ENCODE measurements around the gene WDR91. TPM values are rescaled to one million over a fixed set of nuclear protein-coding genes. Genes with fewer than 3 reads are reported as not detected.
A peak's percentile ranks its signal among the peaks of the same experiment; 100 is the strongest.

WDR91 gene
- polyA plus RNA-seq, 6 donors from 2014 or later, result 2.3 to 5.8 (median 4.5) TPM

DNA sequence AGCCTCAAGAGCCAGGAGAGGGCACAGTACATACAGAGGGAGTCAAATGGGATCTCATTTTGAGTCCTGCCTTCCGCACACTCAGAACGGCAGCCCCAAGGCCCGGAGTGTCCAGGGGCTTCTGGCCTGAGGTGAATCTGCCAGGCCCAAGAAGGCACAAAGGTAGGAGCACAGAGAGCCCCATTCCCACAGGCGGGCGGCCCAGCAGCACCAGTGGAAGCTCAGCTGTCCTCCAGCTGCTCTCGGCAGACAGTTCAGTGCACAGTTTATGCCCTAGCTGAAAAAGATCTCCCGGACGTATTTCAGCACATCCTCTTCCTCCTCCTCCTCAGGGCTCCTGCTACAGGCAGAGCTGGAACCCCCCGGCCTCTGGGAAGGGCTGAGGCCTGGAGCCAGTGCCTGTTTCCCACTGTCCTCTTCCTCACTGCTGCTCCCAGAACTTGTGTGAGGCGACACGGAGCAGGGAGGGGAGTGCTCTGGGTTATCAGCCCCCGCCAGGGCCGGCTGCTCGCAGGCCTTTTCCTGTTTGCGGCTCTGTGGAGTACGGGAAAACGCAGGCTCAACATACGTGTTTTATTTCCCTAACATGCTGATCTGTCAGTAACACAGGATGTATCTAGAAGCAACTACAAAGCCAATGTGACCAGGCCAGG, 44.9 kb downstream of the WDR91 start:
- H3K9me3 Mint-ChIP-seq, result peaks cover 0 to 4% (median 0%) of the 10 kb centered on the region in 7 donors
- DNase-seq (no peak), ATAC-seq (ENCODE audit: low read depth in 2 of 2) (no peak)
- peaks cover 38 to 71% (median 49%) of the 10 kb centered on the region in 3 donors for H3K4me1 Mint-ChIP-seq
- H3K27ac Mint-ChIP-seq, result peak overlapping the region in 5 of 6 donors; percentile 40 to 90 (median 56)
- H3K36me3 Mint-ChIP-seq, result peaks cover 0 to 5% of the 10 kb centered on the region in 2 donors
- H3K27me3 Mint-ChIP-seq, result no peaks in the 10 kb centered on the region
- peak overlapping the region in 2 of 8 donors; percentile 44 to 90 for H3K4me3 Mint-ChIP-seq

DNA sequence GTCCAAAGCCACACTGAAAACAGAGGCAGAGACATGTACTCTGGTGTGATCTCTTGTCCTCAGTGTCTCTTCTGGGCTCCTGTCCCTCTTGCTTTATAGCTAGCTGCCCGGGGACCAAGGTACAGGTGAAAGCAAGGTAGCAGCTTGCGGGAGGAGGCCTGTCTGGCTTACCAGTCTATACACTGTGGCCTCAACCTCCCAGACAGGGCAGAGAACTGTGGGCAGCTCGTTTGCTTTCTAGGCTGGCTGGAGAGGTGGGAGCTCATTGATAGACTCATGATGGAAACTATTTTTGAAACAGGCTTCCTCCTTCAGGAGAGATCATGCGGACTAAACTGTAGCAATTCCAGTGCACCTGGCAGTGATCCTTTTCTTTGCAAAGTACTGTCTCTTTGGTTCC, 45.5 kb downstream of the WDR91 start:
- Mint-ChIP-seq H3K4me1 (peaks cover 44 to 71% (median 53%) of the 10 kb centered on the region in 3 donors), H3K27ac (peak overlapping the region in 3 of 6 donors; percentile 54 to 75 (median 69)), H3K27me3 (no peaks in the 10 kb centered on the region), H3K36me3 (peaks cover 0 to 5% of the 10 kb centered on the region in 2 donors), H3K4me3 (no peak overlapping the region), H3K9me3 (peaks cover 0 to 4% (median 0%) of the 10 kb centered on the region in 7 donors)
- DNase-seq (no peak), ATAC-seq (ENCODE audit: low read depth in 2 of 2) (no peak)

DNA sequence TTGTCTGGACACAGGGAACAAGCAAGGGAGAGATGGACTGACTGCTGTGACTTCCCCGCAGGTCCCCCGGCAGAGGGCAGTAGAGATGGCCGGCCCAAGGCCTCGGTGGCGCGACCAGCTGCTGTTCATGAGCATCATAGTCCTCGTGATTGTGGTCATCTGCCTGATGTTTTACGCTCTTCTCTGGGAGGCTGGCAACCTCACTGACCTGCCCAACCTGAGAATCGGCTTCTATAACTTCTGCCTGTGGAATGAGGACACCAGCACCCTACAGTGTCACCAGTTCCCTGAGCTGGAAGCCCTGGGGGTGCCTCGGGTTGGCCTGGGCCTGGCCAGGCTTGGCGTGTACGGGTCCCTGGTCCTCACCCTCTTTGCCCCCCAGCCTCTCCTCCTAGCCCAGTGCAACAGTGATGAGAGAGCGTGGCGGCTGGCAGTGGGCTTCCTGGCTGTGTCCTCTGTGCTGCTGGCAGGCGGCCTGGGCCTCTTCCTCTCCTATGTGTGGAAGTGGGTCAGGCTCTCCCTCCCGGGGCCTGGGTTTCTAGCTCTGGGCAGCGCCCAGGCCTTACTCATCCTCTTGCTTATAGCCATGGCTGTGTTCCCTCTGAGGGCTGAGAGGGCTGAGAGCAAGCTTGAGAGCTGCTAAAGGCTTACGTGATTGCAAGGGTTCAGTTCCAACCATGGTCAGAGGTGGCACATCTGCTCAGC, 46.8 kb downstream of the WDR91 start:
- peaks cover 0 to 4% (median 0%) of the 10 kb centered on the region in 7 donors for H3K9me3 Mint-ChIP-seq
- H3K4me1 Mint-ChIP-seq, result peaks cover 48 to 79% (median 60%) of the 10 kb centered on the region in 3 donors
- H3K27ac Mint-ChIP-seq, result peak overlapping the region in 4 of 6 donors; percentile 47 to 69 (median 53)
- H3K36me3 Mint-ChIP-seq, result peaks cover 0 to 5% of the 10 kb centered on the region in 2 donors
- H3K27me3 Mint-ChIP-seq, result no peaks in the 10 kb centered on the region
- DNase-seq (no peak), ATAC-seq (ENCODE audit: low read depth in 2 of 2) (no peak)
- H3K4me3 Mint-ChIP-seq, result no peak overlapping the region

DNA sequence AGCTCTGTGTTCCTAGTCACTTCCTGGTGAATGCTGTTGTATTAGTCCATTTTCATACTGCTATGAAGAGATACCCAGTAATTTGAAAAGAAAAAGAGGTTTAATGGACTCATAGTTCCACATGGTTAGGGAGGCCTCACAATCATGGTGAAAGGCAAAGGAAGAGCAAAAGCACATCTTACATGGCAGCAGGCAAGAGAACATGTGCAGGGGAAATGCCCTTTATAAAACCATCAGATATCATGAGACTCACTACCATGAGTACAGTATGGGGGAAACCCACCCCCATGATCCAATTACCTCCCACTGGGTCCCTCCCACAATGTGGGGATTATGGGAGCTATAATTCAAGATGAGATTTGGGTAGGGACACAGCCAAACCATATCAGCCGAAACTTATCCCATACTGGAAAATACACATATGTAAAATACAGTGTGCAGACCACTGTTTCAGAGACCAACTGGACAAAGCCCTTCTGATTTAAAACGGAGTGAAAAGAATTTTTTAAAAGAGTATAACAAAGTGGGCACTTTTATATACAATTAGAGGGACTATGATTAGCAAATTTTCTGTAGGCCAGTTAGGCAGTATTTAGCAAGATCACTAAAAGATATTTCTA, 48.8 kb downstream of the WDR91 start:
- Mint-ChIP-seq H3K4me3 (peak overlapping the region in 1 of 8 donors; percentile 52), H3K27me3 (no peaks in the 10 kb centered on the region), H3K4me1 (peaks cover 42 to 69% (median 56%) of the 10 kb centered on the region in 3 donors), H3K36me3 (peaks cover 0 to 11% of the 10 kb centered on the region in 2 donors), H3K9me3 (peaks cover 0 to 4% (median 0%) of the 10 kb centered on the region in 7 donors), H3K27ac (peak overlapping the region in 4 of 6 donors; percentile 62 to 86 (median 78))
- ATAC-seq (ENCODE audit: low read depth in 2 of 2) (no peak), DNase-seq (no peak)

DNA sequence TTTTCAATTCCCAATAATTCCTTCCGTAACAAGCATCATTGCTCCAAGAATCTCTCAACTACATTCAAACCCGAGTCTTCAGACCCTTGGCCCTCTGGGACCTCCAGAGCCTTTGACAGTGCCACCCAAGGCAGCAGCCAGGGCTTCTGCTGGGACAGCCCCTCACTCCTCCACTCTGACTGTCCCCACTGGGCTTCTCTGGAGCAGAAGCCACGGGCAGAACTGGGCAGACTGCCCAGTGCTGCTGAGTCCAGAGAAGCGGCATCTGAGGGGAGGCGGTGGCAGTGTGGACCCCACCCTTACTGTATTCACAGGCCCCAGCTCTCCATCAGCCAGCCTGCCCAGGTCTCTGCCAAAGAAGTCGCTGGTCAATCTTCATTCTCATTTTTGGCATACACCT, 49.7 kb downstream of the WDR91 start:
- Mint-ChIP-seq H3K27ac (peak overlapping the region in 5 of 6 donors; percentile 33 to 87 (median 81)), H3K4me1 (peaks cover 45 to 69% (median 55%) of the 10 kb centered on the region in 3 donors), H3K4me3 (peak overlapping the region in 7 of 8 donors; percentile 5 to 77 (median 56)), H3K27me3 (no peaks in the 10 kb centered on the region), H3K9me3 (peaks cover 2 to 9% (median 5%) of the 10 kb centered on the region in 7 donors), H3K36me3 (peaks cover 7 to 19% of the 10 kb centered on the region in 2 donors)
- ATAC-seq (ENCODE audit: low read depth in 2 of 2) (no peak), DNase-seq (no peak)

DNA sequence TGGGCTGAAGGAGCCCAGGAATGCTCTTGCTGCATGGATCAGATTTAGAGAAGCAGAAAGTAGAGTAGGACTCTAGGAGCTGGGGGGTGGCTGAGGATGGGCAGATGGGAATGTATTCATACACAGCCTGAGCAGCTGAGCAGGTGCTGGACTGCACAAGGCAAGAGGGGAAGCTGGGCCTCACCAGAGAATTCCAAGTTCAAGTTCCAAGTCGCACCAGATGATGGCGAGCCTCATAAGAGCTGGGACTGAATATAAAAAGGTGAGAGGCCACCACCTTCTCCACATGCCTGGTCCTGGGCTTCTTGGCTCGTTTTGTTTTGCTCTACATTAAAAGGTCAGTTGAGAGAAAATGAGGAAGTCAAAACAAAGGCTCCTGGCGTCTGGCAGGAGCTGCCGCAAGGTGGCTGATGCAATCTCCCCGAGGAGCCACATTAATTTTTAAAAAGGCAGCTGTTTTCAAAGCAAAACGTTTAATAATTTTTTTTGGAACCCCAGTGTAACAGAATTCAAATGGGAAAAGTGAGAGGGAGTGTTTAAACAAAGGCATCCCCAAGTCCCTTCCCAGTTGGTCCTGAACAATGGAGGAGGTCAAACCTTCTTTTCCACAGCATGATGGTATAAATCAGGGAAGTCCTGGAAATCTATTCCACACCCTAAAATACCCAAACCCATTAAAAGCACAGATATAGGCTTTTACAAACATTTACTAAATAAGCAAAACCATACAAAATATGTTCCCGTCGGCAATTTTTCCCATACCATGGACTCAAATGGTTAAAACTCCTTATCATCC, 50.3 kb downstream of the WDR91 start:
- Mint-ChIP-seq H3K36me3 (peaks cover 13 to 25% of the 10 kb centered on the region in 2 donors), H3K4me1 (peaks cover 45 to 71% (median 53%) of the 10 kb centered on the region in 3 donors), H3K9me3 (peaks cover 6 to 15% (median 11%) of the 10 kb centered on the region in 7 donors), H3K27me3 (no peaks in the 10 kb centered on the region), H3K4me3 (peak overlapping the region; percentile 30 to 87 (median 71)), H3K27ac (peak overlapping the region; percentile 51 to 87 (median 77))
- DNase-seq (peak; percentile 25), ATAC-seq (ENCODE audit: low read depth in 2 of 2) (peak; percentile 78 to 83)

GRCh38 chr7:135160098-135160857, 51.0 kb downstream of the WDR91 start:
- Mint-ChIP-seq H3K9me3 (peaks cover 8 to 21% (median 18%) of the 10 kb centered on the region in 7 donors), H3K27me3 (no peaks in the 10 kb centered on the region), H3K4me1 (peaks cover 45 to 67% (median 56%) of the 10 kb centered on the region in 3 donors), H3K27ac (peak overlapping the region; percentile 46 to 90 (median 78)), H3K4me3 (peak overlapping the region; percentile 30 to 87 (median 67)), H3K36me3 (peaks cover 18 to 26% of the 10 kb centered on the region in 2 donors)
- ATAC-seq (ENCODE audit: low read depth in 2 of 2) (peak; percentile 5 to 24), DNase-seq (no peak)

- H3K36me3 Mint-ChIP-seq, result peaks cover 26 to 29% of the 10 kb centered on the region in 2 donors
- H3K27ac Mint-ChIP-seq, result peak overlapping the region in 3 of 6 donors; percentile 65 to 90 (median 86)
- DNase-seq (no peak), ATAC-seq (ENCODE audit: low read depth in 2 of 2) (no peak)
- no peaks in the 10 kb centered on the region for H3K27me3 Mint-ChIP-seq
- H3K4me1 Mint-ChIP-seq, result peaks cover 51 to 71% (median 64%) of the 10 kb centered on the region in 3 donors
- H3K4me3 Mint-ChIP-seq, result peak overlapping the region in 4 of 8 donors; percentile 2 to 69 (median 60)
- peaks cover 10 to 28% (median 26%) of the 10 kb centered on the region in 7 donors for H3K9me3 Mint-ChIP-seq
Measured at GRCh38 chr7:135159359-135160085, 51.8 kb downstream of the WDR91 start.

- peak overlapping the region in 2 of 8 donors; percentile 1 to 62 for H3K4me3 Mint-ChIP-seq
- no peaks in the 10 kb centered on the region for H3K27me3 Mint-ChIP-seq
- H3K27ac Mint-ChIP-seq, result peak overlapping the region in 4 of 6 donors; percentile 39 to 90 (median 80)
- H3K4me1 Mint-ChIP-seq, result peaks cover 57 to 72% (median 70%) of the 10 kb centered on the region in 3 donors
- no peak for DNase-seq
- no peak for ATAC-seq (ENCODE audit: low read depth in 2 of 2)
- peaks cover 14 to 34% (median 32%) of the 10 kb centered on the region in 7 donors for H3K9me3 Mint-ChIP-seq
- peaks cover 32% of the 10 kb centered on the region in 2 donors for H3K36me3 Mint-ChIP-seq
Measured at GRCh38 chr7:135158874-135159273, 52.5 kb downstream of the WDR91 start.

DNA sequence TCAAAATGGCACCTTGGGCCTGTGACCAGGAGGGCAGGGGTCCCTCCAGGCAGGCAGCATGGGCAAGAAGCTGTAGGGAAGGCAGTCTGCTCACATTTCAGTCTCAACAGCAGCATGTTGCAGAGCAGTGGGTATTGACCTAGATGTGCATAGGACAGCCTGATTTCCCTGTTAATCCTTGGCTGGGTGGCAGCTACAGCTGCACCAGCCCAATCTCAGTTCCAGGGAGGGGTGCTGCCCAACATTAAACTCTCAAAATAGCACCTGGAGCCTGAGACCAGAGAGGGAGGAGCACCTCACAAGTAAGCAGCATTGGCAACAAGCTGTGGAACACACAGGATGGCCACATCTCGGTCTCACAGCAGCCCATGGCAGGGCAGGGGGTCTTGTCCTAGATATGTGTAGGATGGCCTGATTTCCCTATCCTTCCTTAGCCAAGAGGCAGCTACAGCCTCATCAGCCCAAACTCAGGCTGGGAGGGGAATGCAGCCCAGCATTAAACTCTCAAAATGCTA, 53.1 kb downstream of the WDR91 start:
- Mint-ChIP-seq H3K4me3 (peak overlapping the region in 1 of 8 donors; percentile 10), H3K36me3 (peaks cover 36 to 37% of the 10 kb centered on the region in 2 donors), H3K4me1 (peaks cover 60 to 75% (median 74%) of the 10 kb centered on the region in 3 donors), H3K27ac (peak overlapping the region in 2 of 6 donors; percentile 39 to 53), H3K27me3 (no peaks in the 10 kb centered on the region), H3K9me3 (peaks cover 14 to 38% (median 37%) of the 10 kb centered on the region in 7 donors)
- ATAC-seq (ENCODE audit: low read depth in 2 of 2), result no peak
- DNase-seq, result no peak

DNA sequence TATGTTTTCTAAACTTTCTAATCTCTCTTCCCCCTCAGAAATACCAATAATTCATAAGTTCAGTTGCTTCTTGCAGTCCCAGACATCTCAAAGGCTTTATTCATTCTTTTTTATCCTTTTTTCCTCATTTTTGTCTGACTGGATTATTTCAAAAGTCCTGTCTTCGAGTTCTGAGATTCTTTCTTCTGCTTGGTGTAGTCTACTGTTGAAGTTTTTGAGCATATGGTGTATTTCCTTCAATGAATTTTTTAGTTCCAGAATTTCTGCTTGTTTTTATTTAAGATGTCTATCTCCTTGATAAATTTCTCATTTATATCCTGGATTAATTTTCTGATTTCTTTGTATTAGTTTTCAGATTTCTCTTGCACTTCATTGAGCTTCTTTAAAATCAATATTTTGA, 55.0 kb downstream of the WDR91 start:
- peaks cover 16 to 43% (median 37%) of the 10 kb centered on the region in 7 donors for H3K9me3 Mint-ChIP-seq
- peaks cover 47 to 48% of the 10 kb centered on the region in 2 donors for H3K36me3 Mint-ChIP-seq
- peaks cover 57 to 81% (median 75%) of the 10 kb centered on the region in 3 donors for H3K4me1 Mint-ChIP-seq
- H3K4me3 Mint-ChIP-seq, result peak overlapping the region in 1 of 8 donors; percentile 59
- no peaks in the 10 kb centered on the region for H3K27me3 Mint-ChIP-seq
- DNase-seq, result no peak
- H3K27ac Mint-ChIP-seq, result no peak overlapping the region
- ATAC-seq (ENCODE audit: low read depth in 2 of 2), result no peak
